Neuronal stem cell (in vitro differentiated cells): ENCODE results near the gene KIFC1.
"Not testable (repeated sequence)": the region's sequence is repeated elsewhere in the genome, so short reads cannot be mapped to it uniquely, and the experiment has no call there.

Experiments used
- DNase-seq: peaks from one replicate; pipeline ENCODE4 v3.0.0-alpha.2; 2013; ENCODE audit warnings: low spot score
- H2AFZ ChIP-seq: one replicate; pipeline ENCODE4 v1.6.1; 2013; ENCODE audit warnings: mild to moderate bottlenecking, low read length, inconsistent platforms
- H2AK5ac ChIP-seq: 2 replicates; pipeline ENCODE4 v1.6.1; 2013; ENCODE audit warnings: low read depth, mild to moderate bottlenecking, inconsistent platforms, low read length, moderate library complexity, mixed read lengths
- H2BK120ac ChIP-seq: 2 replicates; pipeline ENCODE4 v1.6.1; 2013; ENCODE audit warnings: low read depth, mild to moderate bottlenecking, inconsistent platforms, low read length, moderate library complexity, mixed read lengths
- H2BK12ac ChIP-seq: one replicate; pipeline ENCODE4 v1.6.1; 2013; ENCODE audit warnings: low read length, inconsistent platforms
- H2BK15ac ChIP-seq: 2 replicates; pipeline ENCODE4 v1.6.1; 2013; ENCODE audit warnings: mild to moderate bottlenecking, low read length, inconsistent platforms, mixed read lengths
- H2BK5ac ChIP-seq: one replicate; pipeline ENCODE4 v1.6.1; 2013; ENCODE audit warnings: inconsistent platforms, mild to moderate bottlenecking, low read length, moderate library complexity
- H3K14ac ChIP-seq: one replicate; pipeline ENCODE4 v1.6.1; 2013; ENCODE audit warnings: low read length, inconsistent platforms
- H3K18ac ChIP-seq: 2 replicates; pipeline ENCODE4 v1.6.1; 2013; ENCODE audit warnings: low read length, inconsistent platforms
- H3K23ac ChIP-seq: 2 replicates; pipeline ENCODE4 v1.6.1; 2013; ENCODE audit warnings: low read depth, mild to moderate bottlenecking, mixed read lengths, low read length, inconsistent platforms; ENCODE audit not compliant: poor library complexity
- H3K27ac ChIP-seq: replicated peaks from 3 replicates; pipeline ENCODE4 v1.5.1; 2013; ENCODE audit warnings: low read length, inconsistent platforms
- H3K27me3 ChIP-seq, 3 experiments: 2 replicates each; pipeline ENCODE4 v1.6.1; 2013; ENCODE audit warnings: low read length in 3 of 3, mild to moderate bottlenecking in 2 of 3, inconsistent platforms in 1 of 3, low read depth in 1 of 3, mixed read lengths in 1 of 3, moderate library complexity in 1 of 3; ENCODE audit not compliant: control insufficient read depth in 3 of 3, insufficient read depth in 3 of 3
- H3K36me3 ChIP-seq, 2 donors: replicated peaks in 1 of 2; 2 replicates each; pipeline ENCODE4 v1.6.1; 2013; ENCODE audit warnings: low read length in 2 of 2; ENCODE audit not compliant: control insufficient read depth in 2 of 2, insufficient read depth in 2 of 2
- H3K4ac ChIP-seq: 2 replicates; pipeline ENCODE4 v1.6.1; 2013; ENCODE audit warnings: inconsistent platforms, mild to moderate bottlenecking, low read length, moderate library complexity
- H3K4me1 ChIP-seq, 2 donors: 1 replicate in 1 of 2; 2 replicates in 1 of 2; pipeline ENCODE4 v1.6.1; 2013; ENCODE audit warnings: low read length in 2 of 2, low read depth in 1 of 2; ENCODE audit not compliant: control insufficient read depth in 2 of 2, insufficient read depth in 1 of 2
- H3K4me2 ChIP-seq: one replicate; pipeline ENCODE4 v1.6.1; 2013; ENCODE audit warnings: mild to moderate bottlenecking, low read length, inconsistent platforms; ENCODE audit not compliant: insufficient read depth, poor library complexity, severe bottlenecking
- H3K4me3 ChIP-seq, 2 donors: 2 replicates each; pipeline ENCODE4 v1.5.1; 2013; ENCODE audit warnings: low read length in 2 of 2, mild to moderate bottlenecking in 2 of 2, inconsistent platforms in 1 of 2, moderate library complexity in 1 of 2
- H3K79me1 ChIP-seq: one replicate; pipeline ENCODE4 v1.6.1; 2013; ENCODE audit warnings: low read depth, mild to moderate bottlenecking, inconsistent platforms, low read length, moderate library complexity
- H3K9ac ChIP-seq: one replicate; pipeline ENCODE4 v1.6.1; 2013; ENCODE audit warnings: mild to moderate bottlenecking, low read depth, low read length, inconsistent platforms; ENCODE audit not compliant: poor library complexity
- H3K9me3 ChIP-seq, 2 donors: replicated peaks in 1 of 2; 2 replicates each; pipeline versions ENCODE3 to v1.6.1; 2013; ENCODE audit warnings: low read length in 2 of 2, mild to moderate bottlenecking in 2 of 2, inconsistent platforms in 1 of 2, low read depth in 1 of 2, mixed read lengths in 1 of 2, moderate library complexity in 1 of 2; ENCODE audit not compliant: control insufficient read depth in 2 of 2, insufficient read depth in 1 of 2
- H4K8ac ChIP-seq: one replicate; pipeline ENCODE4 v1.6.1; 2013; ENCODE audit warnings: low read depth, mild to moderate bottlenecking, inconsistent platforms, low read length, moderate library complexity
- H4K91ac ChIP-seq: one replicate; pipeline ENCODE4 v1.6.1; 2013; ENCODE audit warnings: low read length, low read depth, mild to moderate bottlenecking, inconsistent platforms; ENCODE audit not compliant: poor library complexity
- whole genome bisulfite sequencing, 2 donors: extraction: QIAGEN DNeasy Blood & Tissue Kit; methylation state at CpG; one replicate each; pipeline ENCODE4 v1.1.7; 2013; ENCODE audit warnings: missing lambda C conversion rate in 2 of 2, mixed read lengths in 1 of 2; ENCODE audit not compliant: insufficient read length in 2 of 2, insufficient replicate concordance in 1 of 2; ENCODE audit errors: extremely low coverage in 2 of 2; 5-methylcytosine and 5-hydroxymethylcytosine counted together

The KIFC1 gene

DNA sequence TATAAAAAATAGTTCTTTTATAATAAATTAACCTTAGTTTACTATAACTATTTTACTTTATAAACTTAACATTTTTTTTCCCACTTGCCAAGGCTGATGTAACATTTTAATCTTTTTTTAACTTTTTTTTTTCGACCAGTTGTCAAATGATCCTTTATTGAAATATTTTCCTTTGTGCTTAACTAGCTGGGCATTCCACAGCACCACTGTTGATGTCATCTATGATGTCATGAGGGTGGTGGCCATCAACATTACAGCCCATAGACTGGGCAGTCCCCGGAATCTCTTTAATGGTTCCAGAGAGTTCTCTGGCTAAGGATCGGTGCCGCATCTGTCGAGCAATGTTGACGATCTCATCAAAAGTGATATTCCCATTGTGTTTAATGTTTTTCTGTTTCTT lies 8.3 kb downstream of the KIFC1 start:
- not testable (repeated sequence) for H2BK15ac ChIP-seq, H3K4me3 ChIP-seq, H3K27ac ChIP-seq, H3K9ac ChIP-seq, H3K4me1 ChIP-seq, DNase-seq, H4K91ac ChIP-seq, H3K4ac ChIP-seq, H3K9me3 ChIP-seq, H3K4me2 ChIP-seq, H3K18ac ChIP-seq, H3K27me3 ChIP-seq, H2BK5ac ChIP-seq, H2AK5ac ChIP-seq, H3K23ac ChIP-seq, H2AFZ ChIP-seq, H2BK120ac ChIP-seq, H3K79me1 ChIP-seq, H3K14ac ChIP-seq, H2BK12ac ChIP-seq, H4K8ac ChIP-seq
- WGBS, 2 donors, result no CpG with 5 or more reads among the region's 6 CpGs
- peaks cover 41 to 91% of the 10 kb centered on the region in 2 donors for H3K36me3 ChIP-seq

DNA sequence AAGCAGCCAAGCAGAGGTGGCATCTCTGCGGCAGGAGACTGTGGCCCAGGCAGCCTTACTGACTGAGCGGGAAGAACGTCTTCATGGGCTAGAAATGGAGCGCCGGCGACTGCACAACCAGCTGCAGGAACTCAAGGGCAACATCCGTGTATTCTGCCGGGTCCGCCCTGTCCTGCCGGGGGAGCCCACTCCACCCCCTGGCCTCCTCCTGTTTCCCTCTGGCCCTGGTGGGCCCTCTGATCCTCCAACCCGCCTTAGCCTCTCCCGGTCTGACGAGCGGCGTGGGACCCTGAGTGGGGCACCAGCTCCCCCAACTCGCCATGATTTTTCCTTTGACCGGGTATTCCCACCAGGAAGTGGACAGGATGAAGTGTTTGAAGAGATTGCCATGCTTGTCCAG lies 13.3 kb downstream of the KIFC1 start:
- Histone ChIP-seq H4K8ac (no peak overlapping the region), H3K36me3 (peaks cover 48 to 94% of the 10 kb centered on the region in 2 donors), H3K4ac (no peak overlapping the region)

DNA sequence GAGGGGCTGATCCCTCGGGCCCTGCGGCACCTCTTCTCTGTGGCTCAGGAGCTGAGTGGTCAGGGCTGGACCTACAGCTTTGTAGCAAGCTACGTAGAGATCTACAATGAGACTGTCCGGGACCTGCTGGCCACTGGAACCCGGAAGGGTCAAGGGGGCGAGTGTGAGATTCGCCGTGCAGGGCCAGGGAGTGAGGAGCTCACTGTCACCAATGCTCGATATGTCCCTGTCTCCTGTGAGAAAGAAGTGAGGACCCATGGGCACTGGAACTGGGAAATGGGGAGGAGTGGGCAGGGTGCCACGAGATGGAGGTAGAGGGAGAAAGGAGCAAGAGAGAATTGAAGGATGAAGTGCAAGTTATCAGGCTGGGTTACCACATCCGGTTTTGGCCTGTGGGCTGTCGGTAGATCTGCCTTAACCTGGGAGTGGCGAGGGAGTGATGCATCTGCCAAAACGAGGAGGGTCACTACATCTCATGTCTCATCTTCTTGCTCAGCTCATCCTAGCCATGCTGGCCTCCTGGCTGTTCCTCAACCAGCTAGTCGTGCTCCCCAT lies 13.8 kb downstream of the KIFC1 start:
- no peak overlapping the region for H2BK5ac ChIP-seq
- no peaks in the 10 kb centered on the region for H3K27me3 ChIP-seq
- H2AK5ac ChIP-seq, result no peak overlapping the region
- no peak overlapping the region for H2BK12ac ChIP-seq
- H3K4me3 ChIP-seq, result no peak overlapping the region
- no peak overlapping the region for H3K18ac ChIP-seq
- H3K4me2 ChIP-seq, result no peak overlapping the region
- no peak overlapping the region for H4K91ac ChIP-seq
- no CpG with 5 or more reads among the region's 15 CpGs for WGBS, 2 donors
- no peak for DNase-seq
- no peaks in the 10 kb centered on the region for H3K79me1 ChIP-seq
- H3K27ac ChIP-seq, result no peak overlapping the region
- H3K9ac ChIP-seq, result no peak overlapping the region
- peaks cover 0 to 4% of the 10 kb centered on the region in 2 donors for H3K4me1 ChIP-seq
- no peak overlapping the region for H3K4ac ChIP-seq
- no peak overlapping the region for H2BK15ac ChIP-seq
- peak overlapping the region; percentile 83 for H4K8ac ChIP-seq
- H2AFZ ChIP-seq, result no peak overlapping the region
- H3K9me3 ChIP-seq, result no peaks in the 10 kb centered on the region
- no peak overlapping the region for H2BK120ac ChIP-seq
- H3K14ac ChIP-seq, result no peak overlapping the region
- no peak overlapping the region for H3K23ac ChIP-seq
- H3K36me3 ChIP-seq, result peaks cover 47 to 88% of the 10 kb centered on the region in 2 donors

More for the DNA sequence above, 13.3 kb downstream of the KIFC1 start:
- H3K27me3 ChIP-seq, result no peaks in the 10 kb centered on the region
- H3K27ac ChIP-seq, result no peak overlapping the region
- no peak overlapping the region for H2AFZ ChIP-seq
- H2BK5ac ChIP-seq, result no peak overlapping the region
- H3K14ac ChIP-seq, result no peak overlapping the region
- H2BK15ac ChIP-seq, result no peak overlapping the region
- H3K9me3 ChIP-seq, result no peaks in the 10 kb centered on the region
- DNase-seq, result no peak
- peaks cover 0 to 4% of the 10 kb centered on the region in 2 donors for H3K4me1 ChIP-seq
- H2AK5ac ChIP-seq, result no peak overlapping the region
- no peak overlapping the region for H2BK12ac ChIP-seq
- H3K18ac ChIP-seq, result no peak overlapping the region
- H3K4me2 ChIP-seq, result no peak overlapping the region
- H2BK120ac ChIP-seq, result no peak overlapping the region
- H4K91ac ChIP-seq, result no peak overlapping the region
- no peak overlapping the region for H3K23ac ChIP-seq
- H3K4me3 ChIP-seq, result no peak overlapping the region
- no CpG with 5 or more reads among the region's 17 CpGs for WGBS, 2 donors
- H3K79me1 ChIP-seq, result no peaks in the 10 kb centered on the region
- no peak overlapping the region for H3K9ac ChIP-seq

DNA sequence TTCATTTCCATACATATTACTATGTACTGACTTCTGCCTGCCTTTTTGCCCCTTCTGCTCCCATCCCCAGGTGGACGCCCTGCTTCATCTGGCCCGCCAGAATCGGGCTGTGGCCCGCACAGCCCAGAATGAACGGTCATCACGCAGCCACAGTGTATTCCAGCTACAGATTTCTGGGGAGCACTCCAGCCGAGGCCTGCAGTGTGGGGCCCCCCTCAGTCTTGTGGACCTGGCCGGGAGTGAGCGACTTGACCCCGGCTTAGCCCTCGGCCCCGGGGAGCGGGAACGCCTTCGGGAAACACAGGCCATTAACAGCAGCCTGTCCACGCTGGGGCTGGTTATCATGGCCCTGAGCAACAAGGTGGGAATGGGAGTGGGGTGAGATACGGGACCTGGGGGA lies 14.5 kb downstream of the KIFC1 start:
- no peak overlapping the region for H3K27ac ChIP-seq
- H3K79me1 ChIP-seq, result no peaks in the 10 kb centered on the region
- H3K4me2 ChIP-seq, result no peak overlapping the region
- no peak overlapping the region for H3K9ac ChIP-seq
- no peak overlapping the region for H2BK12ac ChIP-seq
- H3K36me3 ChIP-seq, result peaks cover 47 to 82% of the 10 kb centered on the region in 2 donors
- H3K23ac ChIP-seq, result no peak overlapping the region
- no peaks in the 10 kb centered on the region for H3K9me3 ChIP-seq
- H2BK120ac ChIP-seq, result no peak overlapping the region
- H4K8ac ChIP-seq, result no peak overlapping the region
- H3K4me1 ChIP-seq, result peaks cover 0 to 4% of the 10 kb centered on the region in 2 donors
- no peak overlapping the region for H2AFZ ChIP-seq
- no peaks in the 10 kb centered on the region for H3K27me3 ChIP-seq
- H4K91ac ChIP-seq, result no peak overlapping the region
- DNase-seq, result no peak
- no peak overlapping the region for H3K4ac ChIP-seq
- no peak overlapping the region for H2AK5ac ChIP-seq
- WGBS, 2 donors, result no CpG with 5 or more reads among the region's 17 CpGs
- H3K14ac ChIP-seq, result no peak overlapping the region
- no peak overlapping the region for H2BK5ac ChIP-seq
- no peak overlapping the region for H3K18ac ChIP-seq
- no peak overlapping the region for H2BK15ac ChIP-seq
- no peak overlapping the region for H3K4me3 ChIP-seq
